Left kidney (tissue), 2 donors: ENCODE data around the gene PDE4B. TPM values are rescaled to one million over a fixed set of nuclear protein-coding genes. Genes with fewer than 3 reads are reported as not detected.

Source experiments
- DNase-seq: peaks from one replicate; pipeline ENCODE4 v3.0.0-alpha.2; 2013
- polyA plus RNA-seq: library from polyadenylated mRNA; unstranded; fragments of 120-200 nt; gene quantifications from one replicate; pipeline ENCODE4 v1.2.1, GENCODE V29; 2013; ENCODE audit not compliant: insufficient read length

Gene PDE4B
- polyA plus RNA-seq, 1 donor = 10.3 TPM

DNA sequence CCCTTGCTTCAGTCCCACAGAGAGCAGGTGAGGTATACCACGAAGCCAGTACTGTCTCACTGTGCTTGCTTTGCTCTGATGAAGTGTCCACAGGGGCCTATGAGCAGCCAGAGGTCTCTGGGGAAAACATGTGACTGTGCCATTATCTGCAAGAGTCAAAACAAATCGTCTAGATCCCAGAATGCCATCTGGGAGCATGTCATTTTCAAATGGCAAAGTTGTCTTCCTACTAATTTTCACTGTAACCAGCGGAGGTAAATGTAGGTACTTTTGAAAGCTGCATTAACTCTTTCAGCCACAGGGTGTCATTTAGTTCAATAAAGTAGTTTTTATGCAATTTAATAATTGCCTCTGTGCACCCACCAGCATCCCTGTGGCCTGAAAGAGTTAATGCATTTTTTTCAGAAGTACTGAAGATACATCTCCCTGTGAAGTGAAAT, 567.6 kb downstream of the PDE4B start:
- DNase-seq = no peak

DNA sequence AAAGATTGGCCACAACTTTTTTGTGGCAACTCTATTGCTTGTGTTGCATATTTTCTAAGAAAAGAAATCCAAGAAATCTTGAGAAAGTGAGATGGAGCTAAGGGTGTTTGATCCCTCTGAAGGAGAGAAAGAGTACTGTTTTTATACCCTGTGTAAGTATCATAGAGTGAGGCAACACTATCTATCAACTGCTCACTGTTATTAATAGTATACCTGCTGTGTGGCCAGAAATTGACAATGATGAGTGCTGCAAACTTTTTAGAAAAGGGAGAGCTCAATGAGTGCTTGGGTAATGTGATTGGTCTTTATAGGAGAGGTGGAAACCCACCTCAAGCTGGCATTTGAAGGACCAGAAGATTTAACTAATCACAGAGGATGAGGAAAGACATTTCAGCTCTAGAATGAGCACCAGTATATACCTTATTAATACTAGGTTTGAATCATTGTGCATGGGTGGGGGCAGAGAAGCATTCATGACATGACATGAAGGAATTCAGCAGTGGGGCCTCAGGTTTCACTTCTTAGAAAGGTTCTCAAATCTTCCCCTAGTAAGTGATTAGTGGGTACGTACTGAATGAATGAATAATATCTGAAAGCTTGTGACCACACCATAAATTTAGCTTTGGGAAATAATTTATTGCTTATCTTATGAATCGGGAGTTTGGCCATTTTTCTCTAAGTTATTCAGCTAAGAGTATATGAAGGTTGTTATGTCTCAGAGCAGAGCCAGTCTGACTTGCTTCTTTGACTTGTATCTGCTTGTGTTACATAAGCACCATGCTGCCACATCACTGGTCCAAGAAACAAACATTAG, 572.1 kb downstream of the PDE4B start:
- no peak for DNase-seq

DNA sequence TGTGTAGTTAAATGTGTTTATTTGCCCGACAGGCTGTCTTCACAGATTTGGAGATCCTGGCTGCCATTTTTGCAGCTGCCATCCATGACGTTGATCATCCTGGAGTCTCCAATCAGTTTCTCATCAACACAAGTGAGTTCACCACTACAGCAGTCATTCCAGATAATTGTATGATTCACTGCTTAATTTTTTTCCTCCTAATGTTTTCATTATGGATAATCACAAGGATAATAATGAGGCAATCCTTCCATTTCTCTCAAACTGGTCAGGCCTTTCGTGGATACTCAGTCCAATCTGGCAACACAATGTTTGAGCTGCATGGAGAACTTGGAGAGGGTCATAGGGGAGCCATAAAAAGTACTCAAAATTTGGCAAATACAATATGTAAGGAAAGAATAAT, 572.9 kb downstream of the PDE4B start:
- DNase-seq = no peak

DNA sequence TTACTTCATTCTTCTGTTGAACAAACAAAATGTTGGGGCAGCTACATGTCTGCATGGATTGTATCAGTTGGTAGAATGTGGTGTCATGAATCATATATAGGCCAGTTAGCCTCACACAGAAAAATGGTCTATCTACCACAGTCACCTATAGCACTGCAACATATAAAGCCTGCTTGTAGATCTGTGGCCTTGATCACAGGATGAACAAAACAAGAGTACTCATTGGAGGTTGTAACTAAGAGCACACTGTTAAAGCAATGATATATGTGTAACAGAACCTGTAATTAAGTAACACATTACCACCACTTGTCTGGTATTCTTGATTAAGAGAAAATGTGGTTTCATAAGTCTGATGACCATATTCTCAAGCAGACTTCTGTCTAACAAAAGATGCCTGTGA, 573.9 kb downstream of the PDE4B start:
- DNase-seq = no peak

GRCh38 chr1:66367369-66367768, 574.7 kb downstream of the PDE4B start:
- DNase-seq = no peak

DNA sequence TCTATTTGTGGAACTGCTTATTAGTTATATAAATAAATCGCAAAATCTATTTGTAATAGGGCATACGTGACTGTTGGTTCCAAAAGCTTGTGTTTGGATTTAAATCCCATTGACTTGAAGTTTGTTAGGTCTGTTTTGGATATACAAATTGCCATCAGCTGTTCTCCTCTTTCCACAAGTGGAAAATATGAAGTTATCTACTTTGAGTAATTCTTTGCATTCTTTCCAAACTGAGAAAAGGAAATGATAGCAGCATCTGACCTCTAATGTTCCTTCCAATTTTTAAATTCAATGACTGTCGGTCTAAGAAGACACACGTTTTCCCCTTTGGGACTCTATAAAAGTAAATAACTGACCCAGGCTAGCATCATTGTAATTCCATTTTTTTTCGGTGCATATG, 575.6 kb downstream of the PDE4B start:
- DNase-seq = no peak

DNA sequence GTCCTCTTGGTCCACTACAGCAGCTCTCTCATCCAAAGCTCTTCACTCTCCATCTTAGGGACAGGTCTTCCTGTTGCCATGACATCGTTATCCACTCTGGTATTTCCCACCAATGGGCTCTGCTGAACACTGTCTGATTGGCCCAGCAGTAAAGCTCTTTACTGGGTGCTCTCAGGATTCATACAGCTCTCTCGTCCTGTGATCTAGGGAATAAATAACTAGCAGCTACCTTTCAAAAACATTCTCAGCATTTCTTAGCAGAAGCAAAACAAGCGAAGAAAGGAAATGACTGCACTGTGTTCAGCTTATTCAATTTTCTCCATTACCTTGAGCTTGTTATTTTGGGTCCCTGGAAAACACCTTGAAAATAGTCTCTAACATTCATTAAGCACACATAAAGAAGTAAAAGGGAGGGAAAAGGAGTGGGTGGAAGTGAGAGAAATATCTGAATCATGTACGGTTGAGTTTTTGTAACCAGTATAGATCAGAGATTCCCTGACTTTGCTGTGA, 577.8 kb downstream of the PDE4B start:
- DNase-seq = no peak

DNA sequence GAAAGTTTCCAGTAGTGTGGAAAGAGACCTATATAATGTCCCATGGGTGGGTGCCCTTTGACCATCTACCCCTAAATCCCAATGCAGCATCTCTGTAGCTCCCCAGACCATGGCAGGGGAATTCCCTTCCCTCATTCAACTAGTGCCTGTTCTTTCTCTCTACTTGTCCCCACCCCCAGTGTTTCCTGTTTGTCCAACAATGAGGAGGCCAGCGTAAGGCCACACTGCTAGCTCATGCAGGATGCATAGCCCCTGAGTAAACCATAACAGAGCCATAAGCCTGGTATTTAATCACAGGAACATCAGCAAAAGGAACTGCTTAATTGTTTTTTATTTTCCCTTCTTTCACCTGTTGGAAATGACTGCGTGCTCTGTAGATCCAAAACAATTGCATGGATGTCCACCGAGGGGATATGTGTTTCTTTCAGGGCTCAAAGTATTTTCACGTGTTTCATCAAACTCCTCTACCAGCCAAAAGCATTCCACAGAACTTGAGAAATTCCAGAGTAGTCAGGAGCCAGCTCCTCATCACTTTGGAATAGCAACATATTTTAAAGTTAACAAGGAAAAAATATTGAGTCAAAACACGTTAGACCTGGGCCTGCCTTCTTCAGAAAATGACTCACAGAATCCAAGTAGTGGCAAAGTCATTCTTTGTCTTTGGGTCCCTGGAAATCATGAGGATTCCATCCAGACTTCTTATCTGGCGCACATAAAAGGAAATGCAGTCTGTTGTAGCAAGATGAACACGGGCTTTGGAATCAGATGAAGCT, 578.7 kb downstream of the PDE4B start:
- no peak for DNase-seq

GRCh38 chr1:66372522-66373101, 579.9 kb downstream of the PDE4B start:
- DNase-seq = no peak

GRCh38 chr1:66373157-66373591, 580.5 kb downstream of the PDE4B start:
- no peak for DNase-seq

- no peak for DNase-seq
Observed at GRCh38 chr1:66374148-66374547, 581.5 kb downstream of the PDE4B start.

GRCh38 chr1:66374561-66375111, 581.9 kb downstream of the PDE4B start:
- no peak for DNase-seq

DNA sequence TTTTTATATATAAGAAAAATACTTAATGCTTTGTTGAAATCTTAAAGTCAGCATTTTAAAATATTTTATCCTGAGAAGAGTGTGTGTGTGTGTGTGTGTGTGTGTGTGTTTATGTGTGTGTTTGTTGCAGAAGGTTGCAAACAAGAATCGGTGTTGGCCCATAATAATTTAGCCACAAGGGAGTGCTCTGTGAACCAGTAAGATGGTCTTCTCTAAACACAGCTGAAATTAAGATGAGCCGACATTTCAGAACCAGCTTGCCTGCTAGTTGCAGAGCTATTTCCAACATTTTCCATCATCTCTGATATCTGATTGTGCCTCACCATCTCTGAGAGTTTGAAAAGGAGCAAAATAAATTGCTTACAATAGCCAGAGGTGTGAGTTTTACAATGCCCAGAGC, 582.4 kb downstream of the PDE4B start:
- no peak for DNase-seq

DNA sequence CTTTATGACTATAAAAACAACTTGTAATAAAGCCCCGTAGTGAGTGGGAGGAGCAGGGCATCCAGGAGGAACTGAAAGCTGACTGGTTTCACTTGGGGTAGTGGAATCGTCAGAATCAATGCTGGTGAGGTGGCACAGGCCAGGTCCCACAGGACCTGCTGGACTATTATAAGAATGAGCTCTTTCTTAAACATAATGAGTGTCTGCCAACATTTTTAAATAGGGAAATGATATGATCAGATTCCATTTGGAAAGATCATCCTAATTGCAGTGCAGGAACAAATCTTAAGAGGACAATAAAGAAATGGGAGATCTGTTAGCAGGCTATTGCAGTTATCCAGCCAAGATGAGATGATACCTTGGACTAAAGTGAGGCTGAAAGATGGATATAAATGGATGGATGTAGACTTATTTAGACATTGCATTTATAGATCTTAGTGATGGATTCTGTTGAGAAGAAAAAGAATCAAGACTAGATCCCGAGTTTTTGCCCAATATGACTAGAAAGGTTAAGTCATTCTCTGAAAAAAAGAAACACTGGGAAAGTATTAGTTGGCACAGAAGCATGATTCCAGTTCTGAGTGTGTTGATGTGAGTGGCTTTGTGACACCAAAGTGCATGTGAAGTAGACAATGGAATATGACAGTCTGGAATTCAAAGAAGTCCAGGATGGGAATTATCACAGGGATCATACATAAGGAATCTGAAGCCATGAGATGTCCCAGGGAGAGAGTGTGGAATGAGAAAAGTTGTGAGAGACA, 587.9 kb downstream of the PDE4B start:
- DNase-seq = no peak

- no peak for DNase-seq
Observed at GRCh38 chr1:66381621-66382275, 589.1 kb downstream of the PDE4B start.

DNA sequence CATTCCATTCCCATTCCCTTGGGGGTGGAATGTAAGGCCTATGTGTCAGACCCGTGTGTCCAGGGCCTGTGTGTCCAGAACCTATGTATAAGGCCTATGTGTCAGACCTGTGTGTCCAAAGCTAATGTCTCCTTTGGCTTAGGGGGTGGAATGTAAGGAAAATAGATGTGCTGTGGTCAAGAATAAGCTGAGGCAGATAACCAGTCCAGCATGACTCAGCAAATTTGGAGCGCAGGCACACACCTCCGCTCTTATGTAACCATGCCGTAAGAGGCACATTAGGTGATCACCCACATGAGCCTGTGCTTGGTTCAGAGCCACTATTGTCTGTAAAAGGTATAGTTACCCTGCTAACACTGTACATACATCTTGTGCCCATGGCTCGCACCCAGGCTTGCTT, 590.5 kb downstream of the PDE4B start:
- DNase-seq = no peak

GRCh38 chr1:66383611-66384010, 590.9 kb downstream of the PDE4B start:
- no peak for DNase-seq

- DNase-seq = no peak
Observed at GRCh38 chr1:66384258-66384921, 591.7 kb downstream of the PDE4B start.

GRCh38 chr1:66386712-66387111, 594.0 kb downstream of the PDE4B start:
- DNase-seq = no peak

DNA sequence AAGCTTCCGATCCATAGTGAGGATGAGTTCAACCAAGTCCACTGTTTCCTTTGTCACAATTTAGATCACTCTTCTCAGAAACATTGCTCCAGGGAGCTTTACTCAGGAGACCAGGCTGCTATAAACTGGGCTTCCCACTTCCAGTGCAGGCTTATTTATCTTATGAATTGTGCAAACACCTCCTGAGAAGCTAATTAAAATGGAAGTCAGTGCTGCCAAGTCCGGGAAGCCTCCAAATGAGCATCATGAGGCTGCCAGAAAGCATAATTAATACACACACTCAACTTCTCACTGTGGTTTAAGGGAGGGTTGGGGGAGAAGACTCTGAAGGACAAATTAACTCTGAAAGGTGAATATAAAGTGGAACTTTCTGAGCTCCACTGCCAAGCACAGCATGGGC, 596.2 kb downstream of the PDE4B start:
- DNase-seq = no peak
